ENCODE data around the gene RSAD1. TPM values are rescaled to one million over a fixed set of nuclear protein-coding genes. Genes with fewer than 3 reads are reported as not detected.

RSAD1 gene
- total RNA-seq, 3 donors from 2014 or later (not counting 1 experiment from before 2014, with no cell fraction given) = 49.0 to 71.3 (median 56.5) TPM

DNA sequence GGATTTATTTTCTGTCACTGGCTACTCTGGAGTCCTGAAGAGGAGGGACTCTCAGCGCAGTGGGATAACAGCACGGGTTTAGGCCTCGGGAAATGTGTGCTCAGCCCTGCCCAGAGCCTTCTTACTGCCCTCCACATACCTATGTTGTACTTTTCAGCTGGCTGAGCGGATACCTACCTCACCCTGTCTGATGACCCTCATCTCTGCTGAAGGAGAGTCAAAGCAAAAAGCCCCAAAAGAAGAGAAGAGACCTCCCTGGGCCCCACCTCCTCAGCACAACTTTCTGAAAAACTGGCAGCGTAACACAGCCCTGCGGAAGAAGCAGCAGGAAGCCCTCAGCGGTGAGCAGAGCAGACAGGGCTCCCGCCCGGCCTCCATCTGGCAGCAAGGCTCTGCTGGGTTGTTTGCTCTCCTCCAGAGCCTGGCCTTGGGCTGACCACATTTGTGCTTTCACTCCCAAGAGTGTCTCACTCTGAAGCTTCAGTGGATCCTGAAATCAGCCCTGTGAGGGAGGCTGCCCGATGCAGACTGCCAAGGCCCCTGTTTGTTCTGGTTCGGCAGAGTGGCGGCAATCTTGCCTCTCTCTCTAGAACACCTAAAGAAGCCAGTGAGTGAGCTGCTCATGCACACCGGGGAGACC is 39.8 kb downstream of the RSAD1 start:
- no peak overlapping the region for H3K4me3 Mint-ChIP-seq
- TF ChIP-seq, protein P1, sequence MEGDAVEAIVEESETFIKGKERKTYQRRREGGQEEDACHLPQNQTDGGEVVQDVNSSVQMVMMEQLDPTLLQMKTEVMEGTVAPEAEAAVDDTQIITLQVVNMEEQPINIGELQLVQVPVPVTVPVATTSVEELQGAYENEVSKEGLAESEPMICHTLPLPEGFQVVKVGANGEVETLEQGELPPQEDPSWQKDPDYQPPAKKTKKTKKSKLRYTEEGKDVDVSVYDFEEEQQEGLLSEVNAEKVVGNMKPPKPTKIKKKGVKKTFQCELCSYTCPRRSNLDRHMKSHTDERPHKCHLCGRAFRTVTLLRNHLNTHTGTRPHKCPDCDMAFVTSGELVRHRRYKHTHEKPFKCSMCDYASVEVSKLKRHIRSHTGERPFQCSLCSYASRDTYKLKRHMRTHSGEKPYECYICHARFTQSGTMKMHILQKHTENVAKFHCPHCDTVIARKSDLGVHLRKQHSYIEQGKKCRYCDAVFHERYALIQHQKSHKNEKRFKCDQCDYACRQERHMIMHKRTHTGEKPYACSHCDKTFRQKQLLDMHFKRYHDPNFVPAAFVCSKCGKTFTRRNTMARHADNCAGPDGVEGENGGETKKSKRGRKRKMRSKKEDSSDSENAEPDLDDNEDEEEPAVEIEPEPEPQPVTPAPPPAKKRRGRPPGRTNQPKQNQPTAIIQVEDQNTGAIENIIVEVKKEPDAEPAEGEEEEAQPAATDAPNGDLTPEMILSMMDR (IDR thresholded peaks at IDR 0.05) = no peak
- H3K9me3 ChIP-seq (ENCODE audit: control insufficient read depth, insufficient read depth, low read length) = no peaks in the 10 kb centered on the region
- H3K4me3 ChIP-seq (ENCODE audit: low read length) = no peak overlapping the region
- no peaks in the 10 kb centered on the region for H3K9me3 Mint-ChIP-seq
- H3K4me1 Mint-ChIP-seq = no peaks in the 10 kb centered on the region
- H3K4me1 ChIP-seq (ENCODE audit: control insufficient read depth, insufficient read depth, low read length) = no peaks in the 10 kb centered on the region
- H3K27me3 ChIP-seq (ENCODE audit: control insufficient read depth, insufficient read depth, low read length) = no peaks in the 10 kb centered on the region
- 94% methylated on average over 13 of the region's 13 CpGs for WGBS (ENCODE audit: insufficient coverage)
- peaks cover 0 to 6% of the 10 kb centered on the region in 2 donors for H3K27me3 Mint-ChIP-seq (ENCODE audit: low read depth in 2 of 2)
- no peaks in the 10 kb centered on the region for H3K36me3 ChIP-seq (ENCODE audit: control insufficient read depth, insufficient read depth, low read length)
- intact Hi-C loops (cut with micrococcal nuclease) = no loop called here
- DNase-seq (no peak), ATAC-seq (no peak)
- no peaks in the 10 kb centered on the region for H3K36me3 Mint-ChIP-seq
- no peak overlapping the region for H3K27ac ChIP-seq (ENCODE audit: low read length)
- no peak overlapping the region for H3K27ac Mint-ChIP-seq

DNA sequence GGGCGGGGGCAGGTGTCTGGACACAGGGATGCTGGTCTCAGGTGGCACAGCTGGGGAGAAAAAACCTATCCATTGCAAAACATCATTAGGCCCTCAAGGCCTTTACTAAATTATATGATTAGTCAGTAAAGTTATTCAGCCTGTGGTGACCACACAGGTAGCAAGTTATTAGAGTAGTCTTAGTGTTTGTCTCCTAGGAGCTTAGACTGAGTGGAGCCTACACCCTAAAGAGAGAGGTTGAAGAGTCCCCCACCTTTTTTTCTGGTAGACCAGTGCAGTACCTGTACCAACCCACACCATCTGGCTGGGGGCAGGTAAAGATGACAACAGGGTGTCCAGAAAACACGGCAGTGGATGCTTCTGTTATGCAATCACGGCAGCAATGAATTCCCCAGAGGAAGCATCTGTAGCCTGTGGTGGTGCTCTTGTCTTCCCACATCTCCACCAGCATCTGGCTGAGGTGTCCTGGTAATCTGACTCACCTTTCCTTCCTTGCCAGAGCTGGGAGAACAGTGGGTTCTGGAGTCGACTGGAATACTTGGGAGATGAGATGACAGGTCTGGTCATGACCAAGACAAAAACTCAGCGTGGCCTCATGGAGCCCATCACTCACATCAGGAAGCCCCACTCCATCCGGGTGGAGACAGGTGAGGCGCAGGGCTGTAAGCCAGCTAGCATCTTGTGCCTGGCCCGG is 40.6 kb downstream of the RSAD1 start:
- peaks cover 0 to 6% of the 10 kb centered on the region in 2 donors for H3K27me3 Mint-ChIP-seq (ENCODE audit: low read depth in 2 of 2)
- Histone ChIP-seq H3K4me3 (ENCODE audit: low read length) (no peak overlapping the region), H3K36me3 (ENCODE audit: control insufficient read depth, insufficient read depth, low read length) (no peaks in the 10 kb centered on the region), H3K27me3 (ENCODE audit: control insufficient read depth, insufficient read depth, low read length) (no peaks in the 10 kb centered on the region), H3K9me3 (ENCODE audit: control insufficient read depth, insufficient read depth, low read length) (no peaks in the 10 kb centered on the region), H3K4me1 (ENCODE audit: control insufficient read depth, insufficient read depth, low read length) (no peaks in the 10 kb centered on the region), H3K27ac (ENCODE audit: low read length) (no peak overlapping the region)
- ATAC-seq (no peak), DNase-seq (no peak)
- no peaks in the 10 kb centered on the region for H3K4me1 Mint-ChIP-seq
- no peak overlapping the region for H3K27ac Mint-ChIP-seq
- H3K36me3 Mint-ChIP-seq = no peaks in the 10 kb centered on the region
- 78% methylated on average over 8 of the region's 8 CpGs for WGBS (ENCODE audit: insufficient coverage)
- no peaks in the 10 kb centered on the region for H3K9me3 Mint-ChIP-seq
- TF ChIP-seq, protein P1 (IDR thresholded peaks at IDR 0.05) = no peak
- no peak overlapping the region for H3K4me3 Mint-ChIP-seq
- intact Hi-C loops (cut with micrococcal nuclease) = no loop called here

DNA sequence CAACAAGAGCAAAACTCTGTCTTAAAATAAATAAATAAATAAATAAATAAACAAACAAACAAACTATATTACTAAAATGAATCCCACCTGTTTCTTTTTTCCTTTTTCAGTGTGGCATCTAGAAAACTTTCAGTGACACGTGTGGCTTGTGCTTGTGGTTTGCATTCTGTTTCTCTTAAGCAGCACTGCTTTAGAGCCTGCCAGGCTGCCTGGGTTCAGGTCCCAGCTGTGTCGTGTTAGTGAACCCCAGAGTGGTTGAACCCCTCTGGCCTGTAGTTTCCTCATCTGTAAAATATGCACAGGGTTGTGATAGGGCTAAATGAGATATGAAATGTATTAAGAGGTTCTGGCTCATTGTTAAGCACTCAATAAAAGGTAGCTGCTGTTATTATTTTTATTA is 41.8 kb downstream of the RSAD1 start:
- TF ChIP-seq, protein P1 (IDR thresholded peaks at IDR 0.05) = no peak
- Histone ChIP-seq H3K9me3 (ENCODE audit: control insufficient read depth, insufficient read depth, low read length) (no peaks in the 10 kb centered on the region), H3K27ac (ENCODE audit: low read length) (no peak overlapping the region), H3K36me3 (ENCODE audit: control insufficient read depth, insufficient read depth, low read length) (no peaks in the 10 kb centered on the region), H3K27me3 (ENCODE audit: control insufficient read depth, insufficient read depth, low read length) (no peaks in the 10 kb centered on the region), H3K4me1 (ENCODE audit: control insufficient read depth, insufficient read depth, low read length) (no peaks in the 10 kb centered on the region), H3K4me3 (ENCODE audit: low read length) (no peak overlapping the region)
- intact Hi-C loops (cut with micrococcal nuclease) = no loop called here
- Mint-ChIP-seq H3K27me3 (ENCODE audit: low read depth in 2 of 2) (peaks cover 0 to 3% of the 10 kb centered on the region in 2 donors), H3K4me1 (no peaks in the 10 kb centered on the region), H3K4me3 (no peak overlapping the region), H3K36me3 (no peaks in the 10 kb centered on the region), H3K9me3 (no peaks in the 10 kb centered on the region), H3K27ac (no peak overlapping the region)
- WGBS (ENCODE audit: insufficient coverage) = 45% methylated on average over 2 of the region's 2 CpGs
- no peak for DNase-seq
- no peak for ATAC-seq
